Thymus (tissue), 11 donors: ENCODE results near the gene CD55. TPM values are rescaled to one million over a fixed set of nuclear protein-coding genes. Genes with fewer than 3 reads are reported as not detected.

Experiments
- DNase-seq, 9 donors: peaks; one replicate each; pipeline ENCODE4 v3.0.0-alpha.2; 2013; ENCODE audit warnings: low spot score in 9 of 9, low read depth in 6 of 9, missing footprints in 1 of 9
- H3K27ac ChIP-seq, 2 donors: one replicate each; pipeline ENCODE4 v1.5.1; 2013; ENCODE audit warnings: control low read depth in 1 of 2, low read depth in 1 of 2, low read length in 1 of 2, mild to moderate bottlenecking in 1 of 2, moderate library complexity in 1 of 2
- H3K27me3 ChIP-seq, 2 donors: one replicate each; pipeline ENCODE4 v1.5.1; 2013; ENCODE audit warnings: low read length in 1 of 2; ENCODE audit not compliant: control insufficient read depth in 2 of 2, insufficient read depth in 1 of 2
- H3K36me3 ChIP-seq, 2 donors: one replicate each; pipeline ENCODE4 v1.5.1; 2013; ENCODE audit warnings: low read length in 1 of 2, mild to moderate bottlenecking in 1 of 2, moderate library complexity in 1 of 2; ENCODE audit not compliant: control insufficient read depth in 2 of 2, insufficient read depth in 2 of 2
- H3K4me1 ChIP-seq, 2 donors: one replicate each; pipeline ENCODE4 v1.5.1; 2013; ENCODE audit warnings: low read length in 2 of 2; ENCODE audit not compliant: control insufficient read depth in 2 of 2, insufficient read depth in 2 of 2
- H3K4me3 ChIP-seq, 2 donors: one replicate each; pipeline ENCODE4 v1.5.1; 2013; ENCODE audit warnings: low read length in 2 of 2, control low read depth in 1 of 2, mild to moderate bottlenecking in 1 of 2
- H3K9me3 ChIP-seq, 2 donors: one replicate each; pipeline ENCODE4 v1.5.1; 2013; ENCODE audit warnings: low read length in 1 of 2, mild to moderate bottlenecking in 1 of 2; ENCODE audit not compliant: control insufficient read depth in 2 of 2, insufficient read depth in 1 of 2
- WGBS: extraction: QIAGEN DNeasy Blood & Tissue Kit; methylation state at CpG from one replicate; pipeline ENCODE4 v1.1.7; 2013; 5-methylcytosine and 5-hydroxymethylcytosine counted together
- polyA plus RNA-seq: library from polyadenylated mRNA; stranded (reverse); fragments of 200-250 nt; gene quantifications from one replicate; pipeline ENCODE4 v1.2.3, GENCODE V29; 2013
- total RNA-seq: library from RNA; stranded (reverse); fragments of 120-200 nt; gene quantifications from one replicate; pipeline ENCODE4 v1.2.4, GENCODE V29; 2013
- donor health status: healthy.

CD55 gene
- total and polyA plus RNA-seq, 2 donors = 11.9 to 47.3 TPM

DNA sequence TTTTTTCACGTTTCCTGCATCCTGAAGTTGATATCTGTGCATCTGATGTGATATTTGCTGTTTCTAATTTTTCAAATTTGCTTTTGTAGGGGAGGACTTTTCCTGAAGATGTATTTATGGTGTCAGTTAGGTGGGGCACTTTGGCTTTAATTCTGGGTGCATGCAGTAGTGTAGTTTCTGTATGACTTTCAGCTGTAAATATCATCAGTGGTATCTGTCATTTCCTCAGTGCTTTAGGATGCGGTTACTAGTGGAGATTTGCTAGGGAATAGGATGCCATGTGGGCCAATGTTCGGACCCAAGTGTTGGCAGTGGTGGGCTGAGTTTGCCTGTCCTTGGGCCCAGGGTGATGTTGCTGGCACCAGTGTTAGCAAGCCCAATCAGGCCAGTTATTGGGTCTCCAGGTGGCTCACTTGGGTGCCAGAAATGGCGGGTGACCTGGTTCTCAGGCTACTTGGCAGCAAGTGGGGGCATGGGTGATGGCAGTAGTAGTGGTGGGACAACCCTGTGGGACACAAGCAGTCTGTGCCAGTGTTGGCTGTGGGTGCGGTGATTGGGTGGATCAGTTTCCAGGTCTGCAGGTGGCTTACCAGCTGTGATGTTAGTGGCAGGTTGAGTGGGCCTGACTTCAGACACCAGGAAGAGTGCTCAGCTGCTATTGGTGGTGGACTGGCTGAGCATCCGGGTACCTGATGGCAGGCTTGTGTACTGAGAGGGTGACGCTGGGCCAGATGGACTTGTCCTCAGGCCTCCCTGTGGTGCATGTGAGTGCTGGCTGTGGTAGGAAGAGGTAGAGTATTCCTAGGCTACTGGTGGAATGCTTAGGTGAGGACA lies 24.4 kb downstream of the CD55 start:
- H3K4me1 ChIP-seq = no peaks in the 10 kb centered on the region
- no peak for DNase-seq
- WGBS = 84% methylated on average over 7 of the region's 7 CpGs
- no peaks in the 10 kb centered on the region for H3K9me3 ChIP-seq
- peaks cover 0 to 4% of the 10 kb centered on the region in 2 donors for H3K36me3 ChIP-seq
- H3K27ac ChIP-seq = no peak overlapping the region
- no peak overlapping the region for H3K4me3 ChIP-seq
- H3K27me3 ChIP-seq = no peaks in the 10 kb centered on the region

- 96% methylated on average over 3 of the region's 3 CpGs for WGBS
- no peak for DNase-seq
- H3K27me3 ChIP-seq = no peaks in the 10 kb centered on the region
- peaks cover 0 to 4% of the 10 kb centered on the region in 2 donors for H3K36me3 ChIP-seq
- no peak overlapping the region for H3K27ac ChIP-seq
- H3K4me3 ChIP-seq = no peak overlapping the region
- no peaks in the 10 kb centered on the region for H3K4me1 ChIP-seq
- no peaks in the 10 kb centered on the region for H3K9me3 ChIP-seq
These were observed 25.0 kb downstream of the CD55 start for GRCh38 chr1:207346513-207346912.

- H3K27me3 ChIP-seq = no peaks in the 10 kb centered on the region
- no peak overlapping the region for H3K27ac ChIP-seq
- DNase-seq = no peak
- H3K4me3 ChIP-seq = no peak overlapping the region
- H3K4me1 ChIP-seq = no peaks in the 10 kb centered on the region
- 98% methylated on average over 2 of the region's 2 CpGs for WGBS
- peaks cover 0 to 4% of the 10 kb centered on the region in 2 donors for H3K36me3 ChIP-seq
- H3K9me3 ChIP-seq = no peaks in the 10 kb centered on the region
These were observed 28.5 kb downstream of the CD55 start for GRCh38 chr1:207349979-207350378.

DNA sequence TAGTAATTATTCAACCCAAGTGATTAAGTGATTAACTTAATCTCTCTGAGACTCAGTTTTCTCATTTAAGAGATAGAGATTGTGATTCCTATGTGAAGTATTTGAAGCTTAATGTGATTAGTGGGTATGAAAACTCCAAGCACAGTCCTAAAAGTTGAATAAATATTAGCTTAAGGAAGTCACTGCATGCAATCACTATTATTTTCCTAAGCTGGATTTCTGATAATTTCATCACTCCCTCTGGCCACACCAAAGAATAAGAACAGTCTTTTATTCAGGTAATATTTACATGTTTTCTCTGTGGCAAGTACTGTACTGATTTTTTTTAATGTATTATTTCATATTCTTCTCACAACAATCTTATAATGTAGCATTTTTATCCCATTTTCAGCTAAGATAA lies 31.1 kb downstream of the CD55 start:
- Histone ChIP-seq H3K27me3 (no peaks in the 10 kb centered on the region), H3K4me1 (no peaks in the 10 kb centered on the region), H3K9me3 (no peaks in the 10 kb centered on the region), H3K27ac (no peak overlapping the region), H3K4me3 (no peak overlapping the region), H3K36me3 (no peaks in the 10 kb centered on the region)
- no peak for DNase-seq

DNA sequence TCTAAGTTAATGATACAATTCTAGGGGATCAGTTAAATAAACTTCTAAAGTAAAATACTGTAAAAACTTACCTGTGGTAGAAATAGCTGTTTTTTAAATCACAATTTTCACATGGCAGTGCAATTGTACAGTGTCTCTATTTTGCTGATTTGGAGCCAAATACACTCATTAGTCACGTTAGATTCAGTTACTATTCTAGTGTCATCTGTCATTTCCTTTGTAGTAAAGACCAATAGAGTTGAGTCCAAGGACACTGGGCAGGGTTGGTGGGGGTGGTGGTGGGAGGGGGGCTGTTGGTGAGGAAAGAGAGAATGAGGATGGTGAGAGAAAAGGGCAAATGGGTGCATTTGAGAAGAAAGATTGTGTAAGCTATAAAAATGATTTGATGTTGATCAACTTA lies 33.6 kb downstream of the CD55 start:
- no peaks in the 10 kb centered on the region for H3K9me3 ChIP-seq
- H3K36me3 ChIP-seq = no peaks in the 10 kb centered on the region
- no peaks in the 10 kb centered on the region for H3K4me1 ChIP-seq
- 93% methylated on average over 1 of the region's 1 CpG for WGBS
- no peak for DNase-seq
- H3K27me3 ChIP-seq = no peaks in the 10 kb centered on the region
- H3K27ac ChIP-seq = no peak overlapping the region
- no peak overlapping the region for H3K4me3 ChIP-seq

- DNase-seq = no peak
- Histone ChIP-seq H3K27ac (no peak overlapping the region), H3K4me3 (no peak overlapping the region), H3K4me1 (no peaks in the 10 kb centered on the region), H3K27me3 (no peaks in the 10 kb centered on the region), H3K36me3 (no peaks in the 10 kb centered on the region), H3K9me3 (no peaks in the 10 kb centered on the region)
- 95% methylated on average over 3 of the region's 3 CpGs for WGBS
These were observed 34.2 kb downstream of the CD55 start for GRCh38 chr1:207355513-207356295.

DNA sequence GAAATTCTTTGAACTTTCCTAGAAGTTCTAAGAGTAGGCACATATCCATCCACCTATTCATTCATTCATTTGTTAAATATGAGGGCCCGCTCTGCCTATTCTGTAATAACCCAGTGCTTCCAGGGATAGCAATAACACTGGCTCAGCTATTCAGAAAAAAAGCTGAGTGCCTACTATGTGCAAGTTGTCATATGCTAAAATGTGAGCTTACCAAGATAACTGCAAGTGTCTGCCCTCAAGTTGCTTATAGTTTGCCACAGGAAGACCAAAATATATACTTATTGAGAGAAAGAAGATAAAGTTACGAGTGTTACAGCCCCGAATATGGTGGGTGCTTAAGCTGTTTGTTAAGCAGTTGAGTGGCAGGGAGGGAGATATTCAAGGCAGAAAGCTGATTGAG lies 39.6 kb downstream of the CD55 start:
- H3K4me3 ChIP-seq = no peak overlapping the region
- 80% methylated on average over 3 of the region's 3 CpGs for WGBS

GRCh38 chr1:207361889-207362288 lies 40.4 kb downstream of the CD55 start:
- H3K9me3 ChIP-seq = no peaks in the 10 kb centered on the region
- WGBS = 91% methylated on average over 2 of the region's 2 CpGs
- H3K4me3 ChIP-seq = no peak overlapping the region
- H3K27ac ChIP-seq = no peak overlapping the region
- DNase-seq = no peak
- H3K27me3 ChIP-seq = no peaks in the 10 kb centered on the region
- no peaks in the 10 kb centered on the region for H3K4me1 ChIP-seq
- H3K36me3 ChIP-seq = peaks cover 0 to 3% of the 10 kb centered on the region in 2 donors

More for the DNA sequence above, 39.6 kb downstream of the CD55 start:
- H3K27ac ChIP-seq = no peak overlapping the region
- H3K36me3 ChIP-seq = no peaks in the 10 kb centered on the region
- no peaks in the 10 kb centered on the region for H3K4me1 ChIP-seq
- H3K9me3 ChIP-seq = no peaks in the 10 kb centered on the region
- DNase-seq = no peak
- no peaks in the 10 kb centered on the region for H3K27me3 ChIP-seq
